ENCODE results near the gene CMAS.
"Not testable (repeated sequence)": the region's sequence is repeated elsewhere in the genome, so short reads cannot be mapped to it uniquely, and the experiment has no call there.

The CMAS gene

GRCh38 chr12:22046968-22047390, 961 bp downstream of the CMAS start:
- no peak for FAIRE-seq
- DNase-seq (ENCODE audit: low spot score), result no peak

- no peak for FAIRE-seq
Measured at GRCh38 chr12:22047494-22047893, 1.5 kb downstream of the CMAS start.

GRCh38 chr12:22048351-22049041, 2.5 kb downstream of the CMAS start:
- no peak for DNase-seq (ENCODE audit: low spot score)
- FAIRE-seq, result no peak

More at GRCh38 chr12:22047494-22047893, 1.5 kb downstream of the CMAS start:
- no peak for DNase-seq (ENCODE audit: low spot score)

DNA sequence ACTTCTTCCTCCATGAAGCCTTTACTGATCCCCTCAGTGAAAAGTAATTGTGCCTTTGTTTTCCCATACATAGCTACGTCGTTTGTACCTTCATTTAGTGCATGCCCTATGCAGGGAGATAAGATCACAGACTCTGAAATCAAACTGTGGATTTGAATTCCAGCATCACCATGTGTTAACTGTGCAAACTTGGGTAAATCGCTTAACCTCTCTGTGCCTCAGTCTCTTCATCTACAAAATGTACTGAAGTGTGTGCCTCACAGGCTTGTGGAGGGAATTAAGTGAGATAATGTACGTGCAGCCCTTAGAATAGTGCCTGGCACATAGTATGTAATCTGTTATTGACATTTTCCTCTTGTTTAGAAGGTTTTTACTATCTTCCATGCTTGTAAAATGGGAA, 4.1 kb downstream of the CMAS start:
- DNase-seq (ENCODE audit: low spot score) (no peak), FAIRE-seq (no peak)

DNA sequence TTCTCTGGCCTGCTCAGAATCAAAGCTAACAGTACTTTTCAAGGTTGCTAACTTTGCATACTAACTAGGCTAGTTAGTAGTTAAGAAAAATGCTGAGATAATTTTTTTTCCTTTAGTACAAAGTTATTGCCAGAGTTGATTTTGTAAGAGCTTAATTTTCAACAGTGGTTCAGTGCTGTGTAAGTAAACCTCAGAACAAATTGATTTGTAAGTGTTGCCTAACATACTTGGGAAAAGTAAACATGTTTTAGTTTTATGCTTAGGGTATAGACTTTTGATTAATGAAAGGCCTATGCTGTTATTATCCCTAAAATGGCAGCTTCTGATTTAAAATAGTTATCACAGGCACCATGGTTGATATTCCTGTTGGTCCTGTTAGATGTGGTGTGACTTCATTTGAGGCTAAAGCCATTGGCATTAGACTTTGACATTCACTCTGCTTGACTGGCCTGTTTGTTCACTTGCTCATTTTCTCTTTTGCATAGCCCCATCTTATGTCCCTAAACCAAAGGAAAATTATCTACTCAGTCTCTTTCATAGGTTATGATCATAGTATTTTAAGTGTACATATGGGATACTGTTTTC, 5.2 kb downstream of the CMAS start:
- FAIRE-seq, result no peak
- DNase-seq (ENCODE audit: low spot score), result no peak

GRCh38 chr12:22052994-22053393, 7.0 kb downstream of the CMAS start:
- FAIRE-seq; DNase-seq (ENCODE audit: low spot score): not testable (repeated sequence)

- FAIRE-seq (no peak), DNase-seq (ENCODE audit: low spot score) (no peak)
Measured at GRCh38 chr12:22054155-22054554, 8.1 kb downstream of the CMAS start.

DNA sequence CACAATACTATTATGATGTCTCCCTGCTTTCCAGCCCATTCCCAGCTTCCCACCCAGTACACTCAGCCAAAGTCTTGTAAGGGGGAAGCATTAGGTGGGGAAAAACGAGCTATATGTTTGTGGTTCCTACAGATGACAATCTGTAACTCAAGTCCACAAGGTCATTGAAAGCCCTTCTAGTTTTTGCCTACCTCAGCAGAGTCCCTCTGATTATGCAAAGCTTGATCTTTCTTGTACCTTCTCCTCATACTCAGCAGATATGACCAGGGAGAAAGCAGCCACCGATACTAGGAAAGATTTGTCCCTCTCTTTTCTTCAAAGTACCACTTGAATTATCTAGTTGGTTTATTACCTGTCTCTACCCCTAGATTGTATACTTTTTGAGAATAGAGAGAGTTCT, 10.6 kb downstream of the CMAS start:
- DNase-seq (ENCODE audit: low spot score) (no peak), FAIRE-seq (no peak)

DNA sequence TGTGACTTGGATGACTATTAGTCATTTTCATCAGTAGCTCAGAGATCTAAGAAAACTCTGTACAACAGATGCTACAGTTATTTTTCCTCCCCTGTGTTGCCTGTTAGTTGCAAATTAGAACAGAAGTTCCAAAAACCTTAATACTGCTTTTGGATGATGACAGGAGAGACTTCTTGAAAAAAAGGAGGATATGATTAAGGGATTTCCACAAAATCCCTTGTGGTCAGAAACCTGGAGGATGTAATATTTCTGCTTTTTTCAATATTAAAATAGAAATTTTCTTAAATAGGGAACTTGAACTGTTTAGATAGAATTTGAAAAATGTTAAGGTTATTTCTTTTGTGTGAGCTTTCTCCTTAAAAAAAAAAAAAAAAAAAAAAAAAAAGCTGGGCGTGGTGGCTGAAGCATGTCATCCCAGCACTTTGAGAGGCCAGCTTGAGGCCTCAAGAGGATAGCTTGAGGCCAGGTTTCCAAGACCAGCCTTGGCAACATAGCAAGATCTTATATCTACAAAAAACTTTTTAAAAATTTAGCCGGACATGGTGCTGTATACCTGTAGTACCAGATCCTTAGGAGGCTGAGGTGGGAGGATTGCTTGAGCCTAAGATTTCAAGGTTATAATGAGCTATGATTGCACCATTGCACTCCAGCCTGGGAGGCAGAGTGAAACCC, 14.1 kb downstream of the CMAS start:
- FAIRE-seq (no peak), DNase-seq (ENCODE audit: low spot score) (no peak)

GRCh38 chr12:22064968-22065367, 18.9 kb downstream of the CMAS start:
- DNase-seq (ENCODE audit: low spot score) (no peak), FAIRE-seq (no peak)

- DNase-seq (ENCODE audit: low spot score), result no peak
- FAIRE-seq, result no peak
Measured at GRCh38 chr12:22066310-22066709, 20.3 kb downstream of the CMAS start.

GRCh38 chr12:22069851-22070250, 23.8 kb downstream of the CMAS start:
- no peak for FAIRE-seq
- DNase-seq (ENCODE audit: low spot score), result no peak

DNA sequence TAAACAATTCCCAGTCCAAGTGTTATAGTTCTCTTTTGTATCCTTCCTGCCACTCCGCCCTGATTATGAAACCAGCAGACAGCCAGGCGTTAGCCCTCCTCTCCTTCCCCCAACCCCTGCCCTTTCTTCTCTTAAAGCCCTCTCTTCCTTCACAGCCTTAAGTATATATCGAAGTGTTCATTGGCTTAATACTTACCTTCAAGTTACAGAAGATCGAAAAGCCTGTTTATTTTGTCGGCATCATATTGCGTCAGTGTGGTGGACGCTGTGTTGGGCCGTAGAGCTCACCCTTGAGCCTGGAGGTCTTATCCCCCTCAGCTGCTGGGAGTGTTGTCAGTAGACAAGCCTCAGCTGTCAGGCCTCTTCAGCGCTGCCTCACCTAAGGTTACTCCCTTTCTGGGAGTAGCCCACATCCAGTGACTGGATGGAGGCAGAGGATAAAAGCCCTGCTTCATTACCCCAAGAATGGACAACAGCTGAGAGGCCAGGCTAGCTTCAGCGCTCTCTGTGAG, 36.2 kb downstream of the CMAS start:
- FAIRE-seq (no peak), DNase-seq (ENCODE audit: low spot score) (no peak)

- FAIRE-seq (peak; percentile 15), DNase-seq (ENCODE audit: low spot score) (peak; percentile 6)
Measured at GRCh38 chr12:22083167-22083566, 37.1 kb downstream of the CMAS start.

- DNase-seq (ENCODE audit: low spot score) (no peak), FAIRE-seq (no peak)
Measured at GRCh38 chr12:22084852-22085251, 38.8 kb downstream of the CMAS start.

DNA sequence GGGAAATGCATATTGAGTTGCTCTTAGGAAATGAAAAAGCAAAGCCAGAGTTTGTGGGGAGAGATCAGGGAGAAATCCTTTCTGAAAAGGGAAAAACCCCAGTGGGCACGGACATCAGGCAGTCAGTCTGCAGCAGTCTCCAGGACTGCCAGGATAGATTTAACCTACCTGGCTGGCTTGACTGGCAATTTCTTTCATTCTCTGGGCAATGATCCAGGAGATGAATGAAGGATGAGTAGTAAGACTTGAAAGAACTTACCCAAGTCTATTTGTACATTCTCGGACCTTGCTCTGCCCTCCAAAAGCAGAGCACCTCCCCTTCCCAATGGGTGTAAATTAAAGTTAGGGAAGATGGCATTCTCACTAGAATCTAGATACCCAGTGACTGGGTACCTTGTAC, 42.9 kb downstream of the CMAS start:
- no peak for FAIRE-seq
- no peak for DNase-seq (ENCODE audit: low spot score)

- FAIRE-seq (no peak), DNase-seq (ENCODE audit: low spot score) (no peak)
Measured at GRCh38 chr12:22089486-22089885, 43.5 kb downstream of the CMAS start.

- not testable (repeated sequence) for DNase-seq (ENCODE audit: low spot score); FAIRE-seq
Measured at GRCh38 chr12:22099062-22099461, 53.0 kb downstream of the CMAS start.

GRCh38 chr12:22100958-22101748, 55.1 kb downstream of the CMAS start:
- FAIRE-seq, result no peak
- peak; percentile 38 for DNase-seq (ENCODE audit: low spot score)

DNA sequence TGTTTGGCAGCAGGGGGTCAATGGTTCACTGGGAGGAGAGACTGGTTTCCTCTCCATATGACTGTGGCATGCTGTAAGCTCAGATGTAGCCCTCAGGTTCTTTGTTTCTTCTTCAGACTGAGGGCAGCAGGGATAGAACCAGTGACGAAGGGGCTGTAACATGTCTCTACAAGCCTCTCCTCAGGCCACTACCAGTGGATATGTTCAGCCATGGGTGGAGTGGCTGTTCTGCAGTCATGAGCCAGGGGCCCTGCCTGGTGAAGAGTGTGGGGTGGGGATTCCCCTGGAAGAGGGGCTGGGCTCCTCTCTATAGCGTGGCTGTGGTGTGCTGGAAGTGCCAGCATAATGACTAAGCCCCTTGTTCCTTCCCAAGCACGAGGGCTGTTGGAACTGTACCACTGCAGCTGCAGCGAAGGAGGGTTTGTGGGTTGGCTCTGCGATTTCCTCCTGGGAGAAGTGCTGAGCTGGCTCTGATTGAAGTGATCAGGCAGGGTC, 55.8 kb downstream of the CMAS start:
- FAIRE-seq (no peak), DNase-seq (ENCODE audit: low spot score) (peak; percentile 77)

GRCh38 chr12:22103418-22103817, 57.4 kb downstream of the CMAS start:
- no peak for FAIRE-seq

More at GRCh38 chr12:22103418-22103817, 57.4 kb downstream of the CMAS start:
- no peak for DNase-seq (ENCODE audit: low spot score)
